A549 (cell line): ENCODE results near the gene CLDN7. TPM values are rescaled to one million over a fixed set of nuclear protein-coding genes. Genes with fewer than 3 reads are reported as not detected.
A peak's percentile ranks its signal among the peaks of the same experiment; 100 is the strongest.

Experiments
- ATAC-seq, 2 experiments: fragments of 200-7000 bp in 1 of 2; fragments of >200 bp in 1 of 2; cut with Nextera tagmentation in 1 of 2; cut with Tn5 transposase in 1 of 2; 3 replicates each; pipeline versions ENCODE4 v1.8.0 to v1.9.1; 2018 to 2020; ENCODE audit warnings: mild to moderate bottlenecking in 1 of 2, moderate library complexity in 1 of 2
- CTCF ChIA-PET: fragments of 300-600 bp; sonication (Branson Sonifier 250); formaldehyde crosslinking; extraction: SDS; loops from one replicate; lab custom pipeline; 2021; ENCODE audit warnings: antibody characterized with exemption, inconsistent platforms; lab: Yijun Ruan, JAX
- POLR2A ChIA-PET: fragments of 350-600 bp; formaldehyde crosslinking; extraction: SDS; loops from one replicate; lab custom pipeline; 2021; ENCODE audit warnings: antibody characterized with exemption, inconsistent platforms; lab: Yijun Ruan, JAX
- DNase-seq, 2 experiments: peaks; one replicate each; pipeline versions ENCODE4 v3.0.0 to v3.0.0-alpha.2; 2011 to 2016; ENCODE audit warnings: low read depth in 1 of 2, low spot score in 1 of 2
- FAIRE-seq: peaks from 2 replicates; lab custom pipeline; 2011; peaks lifted over from hg19 to GRCh38; lab: Jason Lieb, UNC
- H3K27ac ChIP-seq, 2 experiments: fragments of >200 bp; sonication (Bioruptor Twin); formaldehyde crosslinking; 3 replicates each; pipeline ENCODE4 v1.5.1; 2016 to 2017
- H3K4me1 ChIP-seq: fragments of >200 bp; sonication (Bioruptor Twin); formaldehyde crosslinking; 3 replicates; pipeline ENCODE4 v1.6.1; 2016
- H3K4me2 ChIP-seq: fragments of >200 bp; sonication (Bioruptor Twin); formaldehyde crosslinking; 3 replicates; pipeline ENCODE4 v1.6.1; 2016
- H3K4me3 ChIP-seq: fragments of >200 bp; sonication (Bioruptor Twin); formaldehyde crosslinking; 3 replicates; pipeline ENCODE4 v1.5.1; 2016
- H3K9me3 ChIP-seq: fragments of >200 bp; sonication (Bioruptor Twin); formaldehyde crosslinking; 3 replicates; pipeline ENCODE4 v1.6.1; 2016
- BHLHE40 ChIP-seq: IDR thresholded peaks from 2 replicates; pipeline ENCODE4 v1.6.1; 2012; ENCODE audit warnings: low read depth, low read length, inconsistent platforms
- CEBPB ChIP-seq, 2 experiments: fragments of >200 bp in 1 of 2; sonication (Bioruptor Twin) in 1 of 2; formaldehyde crosslinking in 1 of 2; IDR thresholded peaks; 2 replicates each; pipeline ENCODE4 v1.6.1; 2012 to 2016
- CHD2 ChIP-seq: fragments of 150-350 bp; IDR thresholded peaks from 2 replicates; pipeline ENCODE4 v1.6.1; 2014; ENCODE audit warnings: low read length; ENCODE audit not compliant: partially characterized antibody
- CHD4 ChIP-seq: fragments of 200-600 bp; sonication (generic); IDR thresholded peaks from 2 replicates; pipeline ENCODE4 v1.6.1; 2016; ENCODE audit warnings: antibody characterized with exemption, mild to moderate bottlenecking, borderline replicate concordance
- EHF ChIP-seq: fragments of 250-450 bp; sonication (Bioruptor Pico); IDR thresholded peaks from 2 replicates; pipeline ENCODE4 v1.5.0; 2020; ENCODE audit warnings: mild to moderate bottlenecking
- EHMT2 ChIP-seq: fragments of 200-600 bp; sonication (generic); IDR thresholded peaks from 2 replicates; pipeline ENCODE4 v1.6.1; 2016; ENCODE audit warnings: antibody characterized with exemption, low read depth, mild to moderate bottlenecking, moderate library complexity
- EP300 ChIP-seq, 2 experiments: fragments of >200 bp; sonication (Bioruptor Twin); formaldehyde crosslinking; IDR thresholded peaks; 2 replicates in 1 of 2; 3 replicates in 1 of 2; pipeline ENCODE4 v1.6.1; 2016 to 2017
- ESRRA ChIP-seq: fragments of 150-350 bp; IDR thresholded peaks from 2 replicates; pipeline ENCODE4 v1.6.1; 2014; ENCODE audit warnings: mild to moderate bottlenecking, low read length, borderline replicate concordance
- FOSB ChIP-seq: fragments of 250-450 bp; sonication (Bioruptor Pico); IDR thresholded peaks from 2 replicates; pipeline ENCODE4 v1.5.0; 2020; ENCODE audit warnings: mild to moderate bottlenecking, moderate library complexity
- FOSL2 ChIP-seq, 2 experiments: fragments of 450-650 bp in 1 of 2; fragments of >200 bp in 1 of 2; sonication (Bioruptor Twin) in 1 of 2; formaldehyde crosslinking; IDR thresholded peaks; 2 replicates each; pipeline versions ENCODE4 v1.5.0 to v1.6.1; 2016 to 2020; ENCODE audit warnings: mild to moderate bottlenecking in 1 of 2, moderate library complexity in 1 of 2
- GATA3 ChIP-seq: IDR thresholded peaks from 2 replicates; pipeline ENCODE4 v1.6.1; 2012; ENCODE audit warnings: borderline replicate concordance
- HOXA7 ChIP-seq: fragments of 250-450 bp; sonication (Bioruptor Pico); IDR thresholded peaks from 2 replicates; pipeline ENCODE4 v1.5.0; 2020; ENCODE audit warnings: mild to moderate bottlenecking, moderate library complexity
- JUNB ChIP-seq: fragments of >200 bp; sonication (Bioruptor Twin); formaldehyde crosslinking; IDR thresholded peaks from 2 replicates; pipeline ENCODE4 v1.6.1; 2016
- KDM5A ChIP-seq: fragments of 200-600 bp; sonication (generic); IDR thresholded peaks from 2 replicates; pipeline ENCODE4 v1.6.1; 2016; ENCODE audit warnings: antibody characterized with exemption, mild to moderate bottlenecking
- MAFK ChIP-seq: fragments of 450-650 bp; IDR thresholded peaks from 2 replicates; pipeline ENCODE4 v1.6.1; 2014; ENCODE audit not compliant: partially characterized antibody
- MAZ ChIP-seq: fragments of 150-350 bp; IDR thresholded peaks from 2 replicates; pipeline ENCODE4 v1.6.1; 2014; ENCODE audit warnings: antibody characterized with exemption, low read depth, low read length, borderline replicate concordance
- NR3C1 ChIP-seq: fragments of >200 bp; sonication (Bioruptor Twin); formaldehyde crosslinking; IDR thresholded peaks from 3 replicates; pipeline ENCODE4 v1.6.1; 2017
- PHF8 ChIP-seq: fragments of 200-600 bp; sonication (generic); IDR thresholded peaks from 2 replicates; pipeline ENCODE4 v1.6.1; 2016; ENCODE audit warnings: low read depth, mild to moderate bottlenecking, antibody characterized with exemption, moderate library complexity, borderline replicate concordance
- POLR2A ChIP-seq: IDR thresholded peaks from 2 replicates; pipeline ENCODE4 v1.6.1; 2012; ENCODE audit warnings: mild to moderate bottlenecking, low read length
- RFX5 ChIP-seq: fragments of 450-650 bp; IDR thresholded peaks from 2 replicates; pipeline ENCODE4 v1.7.1; 2014; ENCODE audit warnings: antibody characterized with exemption, mild to moderate bottlenecking, moderate library complexity
- ZC3H11A ChIP-seq: fragments of 450-650 bp; IDR thresholded peaks from 2 replicates; pipeline ENCODE4 v1.6.1; 2014; ENCODE audit warnings: antibody characterized with exemption, mild to moderate bottlenecking
- ZFP36 ChIP-seq: fragments of 450-650 bp; IDR thresholded peaks from 2 replicates; pipeline ENCODE4 v1.6.1; 2014; ENCODE audit warnings: borderline replicate concordance; ENCODE audit not compliant: partially characterized antibody
- ZNF302 ChIP-seq: fragments of 250-450 bp; sonication (Bioruptor Pico); IDR thresholded peaks from 2 replicates; pipeline ENCODE4 v1.9.0; 2021; ENCODE audit warnings: inconsistent platforms, mild to moderate bottlenecking, moderate library complexity
- ZSCAN20 ChIP-seq: fragments of 250-450 bp; sonication (Bioruptor Pico); IDR thresholded peaks from 2 replicates; pipeline ENCODE4 v1.8.0; 2022; ENCODE audit warnings: mild to moderate bottlenecking, moderate library complexity
- WGBS: methylation state at CpG from one replicate; pipeline ENCODE4 v1.1.6; 2017; ENCODE audit errors: missing lambda C conversion rate; 5-methylcytosine and 5-hydroxymethylcytosine counted together
- polyA plus RNA-seq, 4 experiments: library from polyadenylated mRNA; depleted of rRNA in 3 of 4; stranded (reverse); fragments of >200 nt; fragmentation: RNase III in 1 of 4; extraction: RNeasy Plus Mini Kit Qiagen cat#74134 plus additional on column Dnase treatment in 1 of 4; gene quantifications; 2 replicates in 3 of 4; 3 replicates in 1 of 4; pipeline ENCODE4 v1.2.3, GENCODE V29; 2011 to 2017
- TF ChIP-seq, protein P1 (sequence below): fragments of >200 bp; sonication (Bioruptor Twin); formaldehyde crosslinking; IDR thresholded peaks from 3 replicates; pipeline ENCODE4 v1.6.1; 2016
- TF ChIP-seq, protein P2 (sequence below): fragments of 200-600 bp; sonication (generic); IDR thresholded peaks from 2 replicates; pipeline ENCODE4 v1.6.1; 2016; ENCODE audit warnings: antibody characterized with exemption, mild to moderate bottlenecking, moderate library complexity
- TF ChIP-seq, protein P3 (sequence below): IDR thresholded peaks from 2 replicates; pipeline ENCODE4 v1.6.1; 2012; ENCODE audit warnings: low read depth, borderline replicate concordance
- TF ChIP-seq, protein P4 (sequence below): fragments of 450-650 bp; IDR thresholded peaks from 2 replicates; pipeline ENCODE4 v1.6.1; 2014; ENCODE audit warnings: antibody characterized with exemption
- TF ChIP-seq, protein P5 (sequence below): IDR thresholded peaks from 2 replicates; pipeline ENCODE4 v1.6.1; 2012
- TF ChIP-seq, protein P6 (sequence below): IDR thresholded peaks from 2 replicates; pipeline ENCODE4 v1.6.1; 2012

Gene CLDN7
- polyA plus RNA-seq, 2 of the 4 experiments (the other 2 are of a cell fraction): 0.97 to 4.2 TPM

DNA sequence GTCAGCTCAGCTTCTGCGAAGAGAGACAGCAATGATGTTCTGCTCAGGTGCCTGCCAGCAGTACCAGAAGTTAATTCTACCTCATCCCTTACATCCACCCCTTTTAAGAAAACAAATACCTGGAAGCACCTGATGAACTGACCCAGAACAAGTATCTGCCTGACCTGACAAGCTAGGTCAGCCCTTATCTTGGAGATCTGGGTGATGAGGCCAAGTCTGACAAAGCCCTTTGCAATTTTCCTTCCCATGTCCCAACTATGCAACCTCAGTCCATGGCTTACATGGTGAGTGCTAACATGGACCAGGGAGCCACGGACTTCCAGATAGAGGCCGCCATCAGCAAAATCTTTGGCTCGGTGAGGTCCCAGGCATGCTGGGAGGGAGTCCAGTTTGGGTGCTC lies 38.9 kb downstream of the CLDN7 start:
- ChIA-PET CTCF (interaction anchor here (0.6 to 10.0 kb wide), 7 partner anchors 9 to 178 kb away, joined by 3 to 169 read pairs (median 8); partner anchors contain the start of genes DVL2, GABARAP and PHF23), POLR2A (interaction anchor here (0.8 to 1.8 kb wide), 4 partner anchors 8 to 73 kb away, joined by 3 read pairs; partner anchors contain the start of genes DVL2 and PHF23)
- no peaks in the 10 kb centered on the region for H3K9me3 ChIP-seq
- no peak overlapping the region for H3K4me3 ChIP-seq
- TF ChIP-seq KDM5A (no peak), CEBPB (IDR thresholded peaks at IDR 0.05) (no peak), ZC3H11A (no peak), JUNB (no peak), EHF (CRISPR knock-in tag) (no peak), ESRRA (no peak), MAFK (no peak), ZSCAN20 (CRISPR knock-in tag) (no peak), EP300 (IDR thresholded peaks at IDR 0.05) (no peak), MAZ (no peak), BHLHE40 (no peak), ZNF302 (CRISPR knock-in tag) (no peak), NR3C1 (no peak)
- TF ChIP-seq, protein P1, sequence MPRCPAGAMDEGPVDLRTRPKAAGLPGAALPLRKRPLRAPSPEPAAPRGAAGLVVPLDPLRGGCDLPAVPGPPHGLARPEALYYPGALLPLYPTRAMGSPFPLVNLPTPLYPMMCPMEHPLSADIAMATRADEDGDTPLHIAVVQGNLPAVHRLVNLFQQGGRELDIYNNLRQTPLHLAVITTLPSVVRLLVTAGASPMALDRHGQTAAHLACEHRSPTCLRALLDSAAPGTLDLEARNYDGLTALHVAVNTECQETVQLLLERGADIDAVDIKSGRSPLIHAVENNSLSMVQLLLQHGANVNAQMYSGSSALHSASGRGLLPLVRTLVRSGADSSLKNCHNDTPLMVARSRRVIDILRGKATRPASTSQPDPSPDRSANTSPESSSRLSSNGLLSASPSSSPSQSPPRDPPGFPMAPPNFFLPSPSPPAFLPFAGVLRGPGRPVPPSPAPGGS: no peak; the same call in 2 of the 3 replicates
- TF ChIP-seq, protein P2, sequence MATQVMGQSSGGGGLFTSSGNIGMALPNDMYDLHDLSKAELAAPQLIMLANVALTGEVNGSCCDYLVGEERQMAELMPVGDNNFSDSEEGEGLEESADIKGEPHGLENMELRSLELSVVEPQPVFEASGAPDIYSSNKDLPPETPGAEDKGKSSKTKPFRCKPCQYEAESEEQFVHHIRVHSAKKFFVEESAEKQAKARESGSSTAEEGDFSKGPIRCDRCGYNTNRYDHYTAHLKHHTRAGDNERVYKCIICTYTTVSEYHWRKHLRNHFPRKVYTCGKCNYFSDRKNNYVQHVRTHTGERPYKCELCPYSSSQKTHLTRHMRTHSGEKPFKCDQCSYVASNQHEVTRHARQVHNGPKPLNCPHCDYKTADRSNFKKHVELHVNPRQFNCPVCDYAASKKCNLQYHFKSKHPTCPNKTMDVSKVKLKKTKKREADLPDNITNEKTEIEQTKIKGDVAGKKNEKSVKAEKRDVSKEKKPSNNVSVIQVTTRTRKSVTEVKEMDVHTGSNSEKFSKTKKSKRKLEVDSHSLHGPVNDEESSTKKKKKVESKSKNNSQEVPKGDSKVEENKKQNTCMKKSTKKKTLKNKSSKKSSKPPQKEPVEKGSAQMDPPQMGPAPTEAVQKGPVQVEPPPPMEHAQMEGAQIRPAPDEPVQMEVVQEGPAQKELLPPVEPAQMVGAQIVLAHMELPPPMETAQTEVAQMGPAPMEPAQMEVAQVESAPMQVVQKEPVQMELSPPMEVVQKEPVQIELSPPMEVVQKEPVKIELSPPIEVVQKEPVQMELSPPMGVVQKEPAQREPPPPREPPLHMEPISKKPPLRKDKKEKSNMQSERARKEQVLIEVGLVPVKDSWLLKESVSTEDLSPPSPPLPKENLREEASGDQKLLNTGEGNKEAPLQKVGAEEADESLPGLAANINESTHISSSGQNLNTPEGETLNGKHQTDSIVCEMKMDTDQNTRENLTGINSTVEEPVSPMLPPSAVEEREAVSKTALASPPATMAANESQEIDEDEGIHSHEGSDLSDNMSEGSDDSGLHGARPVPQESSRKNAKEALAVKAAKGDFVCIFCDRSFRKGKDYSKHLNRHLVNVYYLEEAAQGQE: no peak
- TF ChIP-seq, protein P3, sequence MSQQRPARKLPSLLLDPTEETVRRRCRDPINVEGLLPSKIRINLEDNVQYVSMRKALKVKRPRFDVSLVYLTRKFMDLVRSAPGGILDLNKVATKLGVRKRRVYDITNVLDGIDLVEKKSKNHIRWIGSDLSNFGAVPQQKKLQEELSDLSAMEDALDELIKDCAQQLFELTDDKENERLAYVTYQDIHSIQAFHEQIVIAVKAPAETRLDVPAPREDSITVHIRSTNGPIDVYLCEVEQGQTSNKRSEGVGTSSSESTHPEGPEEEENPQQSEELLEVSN: no peak
- TF ChIP-seq, protein P4, sequence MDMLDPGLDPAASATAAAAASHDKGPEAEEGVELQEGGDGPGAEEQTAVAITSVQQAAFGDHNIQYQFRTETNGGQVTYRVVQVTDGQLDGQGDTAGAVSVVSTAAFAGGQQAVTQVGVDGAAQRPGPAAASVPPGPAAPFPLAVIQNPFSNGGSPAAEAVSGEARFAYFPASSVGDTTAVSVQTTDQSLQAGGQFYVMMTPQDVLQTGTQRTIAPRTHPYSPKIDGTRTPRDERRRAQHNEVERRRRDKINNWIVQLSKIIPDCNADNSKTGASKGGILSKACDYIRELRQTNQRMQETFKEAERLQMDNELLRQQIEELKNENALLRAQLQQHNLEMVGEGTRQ: no peak
- TF ChIP-seq, protein P5, sequence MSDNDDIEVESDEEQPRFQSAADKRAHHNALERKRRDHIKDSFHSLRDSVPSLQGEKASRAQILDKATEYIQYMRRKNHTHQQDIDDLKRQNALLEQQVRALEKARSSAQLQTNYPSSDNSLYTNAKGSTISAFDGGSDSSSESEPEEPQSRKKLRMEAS: no peak
- ATAC-seq (no peak), FAIRE-seq (no peak), DNase-seq (no peak)
- H3K4me1 ChIP-seq: peaks cover 26% of the 10 kb centered on the region
- no peak overlapping the region for H3K27ac ChIP-seq
- H3K4me2 ChIP-seq: no peak overlapping the region
- 93% methylated on average over 4 of the region's 4 CpGs for WGBS

DNA sequence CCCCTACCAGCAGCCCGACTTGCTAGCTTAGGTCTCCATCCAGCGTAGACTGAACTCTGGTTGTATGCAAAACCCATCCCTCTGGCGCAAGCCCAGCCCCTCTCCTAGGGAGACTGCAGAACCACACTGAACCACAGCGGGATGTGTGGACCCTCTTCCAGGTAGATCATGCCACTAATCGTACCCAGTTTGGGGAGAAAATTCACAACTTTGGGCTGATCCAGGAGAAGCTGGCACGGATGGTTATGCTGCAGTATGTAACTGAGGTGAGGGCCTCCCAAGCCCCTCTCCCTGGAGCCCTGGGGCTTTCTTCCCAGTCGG lies 39.3 kb downstream of the CLDN7 start:
- H3K9me3 ChIP-seq: no peaks in the 10 kb centered on the region
- FAIRE-seq: no peak
- CTCF ChIA-PET: interaction anchor here (0.6 to 10.0 kb wide), 5 partner anchors 8 to 177 kb away, joined by 3 to 169 read pairs (median 15); partner anchors contain the start of genes DVL2, GABARAP and PHF23
- H3K4me3 ChIP-seq: no peak overlapping the region
- no peak for ATAC-seq
- no peak for DNase-seq
- POLR2A ChIA-PET: interaction anchor here (0.8 to 1.8 kb wide), 3 partner anchors 8 to 17 kb away, joined by 3 read pairs; partner anchors contain the start of genes DVL2 and PHF23
- WGBS: 87% methylated on average over 7 of the region's 7 CpGs
- peaks cover 26% of the 10 kb centered on the region for H3K4me1 ChIP-seq
- no peak overlapping the region for H3K27ac ChIP-seq
- no peak overlapping the region for H3K4me2 ChIP-seq
- TF ChIP-seq PHF8: no peak
- TF ChIP-seq FOSL2 (IDR thresholded peaks at IDR 0.05): no peak
- TF ChIP-seq FOSL2 (CRISPR knock-in tag; IDR thresholded peaks at IDR 0.05): no peak
- TF ChIP-seq POLR2A: peak; percentile 11; the same call in 1 of the 2 replicates
- no peak for TF ChIP-seq ESRRA
- TF ChIP-seq MAFK: no peak
- no peak for TF ChIP-seq RFX5
- no peak for TF ChIP-seq CHD4
- TF ChIP-seq EHMT2: no peak
- no peak for TF ChIP-seq NR3C1
- no peak for TF ChIP-seq GATA3
- TF ChIP-seq, protein P6, sequence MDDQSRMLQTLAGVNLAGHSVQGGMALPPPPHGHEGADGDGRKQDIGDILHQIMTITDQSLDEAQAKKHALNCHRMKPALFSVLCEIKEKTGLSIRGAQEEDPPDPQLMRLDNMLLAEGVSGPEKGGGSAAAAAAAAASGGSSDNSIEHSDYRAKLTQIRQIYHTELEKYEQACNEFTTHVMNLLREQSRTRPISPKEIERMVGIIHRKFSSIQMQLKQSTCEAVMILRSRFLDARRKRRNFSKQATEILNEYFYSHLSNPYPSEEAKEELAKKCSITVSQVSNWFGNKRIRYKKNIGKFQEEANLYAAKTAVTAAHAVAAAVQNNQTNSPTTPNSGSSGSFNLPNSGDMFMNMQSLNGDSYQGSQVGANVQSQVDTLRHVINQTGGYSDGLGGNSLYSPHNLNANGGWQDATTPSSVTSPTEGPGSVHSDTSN: peak; percentile 47; the same call in 1 of the 2 replicates
- no peak for TF ChIP-seq CHD2
- TF ChIP-seq HOXA7: no peak
- no peak for TF ChIP-seq ZFP36
- TF ChIP-seq FOSB (CRISPR knock-in tag): no peak
